Activated naive CD8-positive, alpha-beta T cell treated with anti-CD3 and anti-CD28 coated beads, Interleukin-2, amount 10 ng/mL, durations not matched to agents 7 days and 5 days (primary cell): Measurements from ENCODE around the gene SMARCC1. TPM values are rescaled to one million over a fixed set of nuclear protein-coding genes. Genes with fewer than 3 reads are reported as not detected.
"Not testable (repeated sequence)": the region's sequence is repeated elsewhere in the genome, so short reads cannot be mapped to it uniquely, and the experiment has no call there.

Experiments used
- ATAC-seq: fragments of 150-1000 bp; cut with Tn5 transposase; one replicate; pipeline ENCODE4 v1.10.0; 2021; ENCODE audit warnings: low read depth, moderate library complexity
- POLR2A ChIA-PET: fragments of 350-600 bp; sonication (Branson Sonifier 250); formaldehyde crosslinking; loops from one replicate; lab custom pipeline; 2021; ENCODE audit warnings: antibody characterized with exemption; lab: Charles Lee
- DNase-seq: peaks from one replicate; pipeline ENCODE4 v3.0.0; 2021
- H3K27ac Mint-ChIP-seq: one replicate; pipeline ENCODE4 v1.8.0; 2022; ENCODE audit warnings: mild to moderate bottlenecking, mixed read lengths
- H3K27me3 Mint-ChIP-seq: one replicate; pipeline ENCODE4 v1.8.0; 2022; ENCODE audit warnings: mild to moderate bottlenecking, moderate library complexity, mixed read lengths
- H3K36me3 Mint-ChIP-seq: one replicate; pipeline ENCODE4 v1.8.0; 2021; ENCODE audit warnings: mild to moderate bottlenecking, mixed read lengths
- H3K4me1 Mint-ChIP-seq: one replicate; pipeline ENCODE4 v1.8.0; 2021; ENCODE audit warnings: mixed read lengths
- H3K4me3 Mint-ChIP-seq: one replicate; pipeline ENCODE4 v1.8.0; 2022; ENCODE audit warnings: mild to moderate bottlenecking, moderate library complexity, mixed read lengths
- H3K9me3 Mint-ChIP-seq: one replicate; pipeline ENCODE4 v1.8.0; 2021; ENCODE audit warnings: mixed read lengths
- total RNA-seq, 2 experiments: library from RNA; stranded (reverse); gene quantifications; one replicate each; pipeline ENCODE4 v1.2.3, GENCODE V29; 2021

SMARCC1 gene
- total RNA-seq, 2 experiments from 2014 or later: 82.8 to 88.1 TPM

- peaks cover 11% of the 10 kb centered on the region for H3K27me3 Mint-ChIP-seq
- H3K4me1 Mint-ChIP-seq: peaks cover 3% of the 10 kb centered on the region
Measured at GRCh38 chr3:47792699-47793098, 11.0 kb upstream of the SMARCC1 start.

DNA sequence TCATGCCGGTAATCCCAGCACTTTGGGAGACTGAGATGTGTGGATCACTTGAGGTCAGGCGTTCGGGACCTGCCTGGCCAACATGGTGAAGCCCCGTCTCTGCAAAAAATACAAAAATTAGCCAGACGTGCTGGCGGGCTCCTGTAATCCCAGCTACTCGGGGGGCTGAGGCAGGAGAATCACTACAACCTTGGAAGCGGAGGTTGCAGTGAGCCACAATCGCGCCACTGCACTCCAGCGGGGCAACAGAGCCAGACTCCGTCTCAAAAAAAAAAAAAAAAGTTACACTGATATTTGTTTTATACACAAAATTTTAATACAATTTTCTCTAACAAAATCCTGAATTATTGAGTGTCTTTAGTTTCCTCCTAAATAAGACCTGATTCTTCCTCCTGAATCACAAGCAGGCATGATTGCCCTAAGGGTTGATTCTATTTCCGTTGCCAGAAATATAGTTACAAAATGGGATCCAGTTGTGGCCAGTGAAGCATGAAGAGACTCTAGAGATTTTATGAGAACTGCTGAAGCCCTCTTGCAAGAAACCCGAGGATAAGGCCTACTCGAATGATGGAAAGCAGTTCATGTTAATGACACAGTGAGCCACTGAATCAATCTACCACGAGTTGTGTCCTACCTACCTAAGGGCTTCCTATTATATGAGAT, 9.6 kb upstream of the SMARCC1 start:
- H3K36me3 Mint-ChIP-seq: no peaks in the 10 kb centered on the region
- no peak for ATAC-seq
- H3K27ac Mint-ChIP-seq: no peak overlapping the region
- no peak overlapping the region for H3K4me3 Mint-ChIP-seq
- no peaks in the 10 kb centered on the region for H3K9me3 Mint-ChIP-seq
- H3K4me1 Mint-ChIP-seq: peaks cover 3% of the 10 kb centered on the region
- H3K27me3 Mint-ChIP-seq: peaks cover 5% of the 10 kb centered on the region
- no peak for DNase-seq
- POLR2A ChIA-PET: interaction anchor here (0.7 kb wide), 1 partner anchor 17 kb away, joined by 4 read pairs; no protein-coding TSS in a partner anchor

More at GRCh38 chr3:47792699-47793098, 11.0 kb upstream of the SMARCC1 start:
- Mint-ChIP-seq H3K4me3 (no peak overlapping the region), H3K36me3 (no peaks in the 10 kb centered on the region), H3K27ac (no peak overlapping the region), H3K9me3 (no peaks in the 10 kb centered on the region)
- no peak for DNase-seq
- no peak for ATAC-seq
- POLR2A ChIA-PET: no interaction called here

DNA sequence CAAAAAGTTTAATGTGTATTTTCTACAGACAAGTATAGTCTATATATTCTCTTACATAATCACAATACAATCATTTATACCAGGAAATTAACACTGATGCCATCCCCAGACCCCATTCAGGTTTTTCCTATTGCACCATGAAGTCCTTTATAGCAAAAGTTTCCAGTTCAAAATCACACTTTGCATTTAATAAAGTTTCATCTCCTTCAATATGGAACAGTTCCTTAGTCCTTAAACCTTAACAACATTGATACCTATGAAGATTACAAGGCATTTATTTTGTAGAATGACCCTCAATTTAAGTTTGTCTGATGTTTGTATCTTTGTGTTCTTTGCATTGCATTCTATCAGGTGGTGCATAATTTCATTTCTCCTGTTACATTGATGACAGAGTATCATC, 2.0 kb upstream of the SMARCC1 start:
- Mint-ChIP-seq H3K27ac (no peak overlapping the region), H3K36me3 (no peaks in the 10 kb centered on the region), H3K4me3 (no peak overlapping the region), H3K27me3 (no peaks in the 10 kb centered on the region), H3K9me3 (no peaks in the 10 kb centered on the region), H3K4me1 (peaks cover 26% of the 10 kb centered on the region)
- DNase-seq (no peak), ATAC-seq (no peak)
- POLR2A ChIA-PET: interaction anchor here (0.6 kb wide), 1 partner anchor 28 kb away, joined by 9 read pairs; no protein-coding TSS in a partner anchor

DNA sequence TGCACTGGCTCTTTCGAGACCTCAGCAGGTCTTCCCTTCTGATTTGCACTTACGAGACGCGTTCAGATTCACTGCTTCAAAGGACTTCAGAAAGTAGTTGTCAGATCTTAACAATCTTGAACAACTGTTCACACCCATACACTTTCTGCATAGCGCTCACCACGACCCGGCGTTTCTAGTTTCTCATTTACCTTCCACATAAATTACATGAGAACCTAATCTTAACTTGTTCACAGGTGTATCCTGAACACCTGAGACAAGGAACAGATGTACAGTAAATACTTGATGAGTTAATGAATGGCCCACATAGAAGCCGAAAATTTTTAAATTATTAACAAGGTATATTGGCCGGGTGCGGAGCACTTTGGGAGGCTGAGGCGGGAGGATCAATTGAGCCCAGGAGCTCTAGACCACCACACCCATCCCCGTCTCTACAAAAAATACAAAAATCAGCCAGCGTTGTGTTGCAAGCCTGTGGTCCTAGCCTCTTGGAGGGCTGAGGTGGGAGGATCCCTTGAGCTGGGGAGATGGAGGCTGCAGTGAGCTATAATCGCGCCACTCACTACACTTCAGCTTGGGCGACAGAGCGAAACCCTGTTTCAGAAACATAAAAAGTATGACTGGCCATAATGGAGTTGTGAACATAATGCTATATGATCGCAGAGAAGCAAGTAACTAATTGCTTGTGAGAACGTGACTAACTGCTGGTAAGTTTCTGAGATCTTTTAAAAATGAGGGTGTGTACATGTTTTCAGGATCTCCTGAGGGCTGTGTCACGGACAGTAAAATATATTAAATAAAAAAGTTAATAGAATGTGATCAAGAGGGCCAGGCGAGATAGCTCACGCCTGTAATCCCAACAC, 984 bp upstream of the SMARCC1 start:
- Mint-ChIP-seq H3K27me3 (no peaks in the 10 kb centered on the region), H3K4me3 (peak overlapping the region; percentile 93), H3K9me3 (no peaks in the 10 kb centered on the region), H3K36me3 (no peaks in the 10 kb centered on the region), H3K4me1 (peaks cover 23% of the 10 kb centered on the region), H3K27ac (peak overlapping the region; percentile 98)
- no peak for ATAC-seq
- POLR2A ChIA-PET: interaction anchor here (1.8 kb wide), 1 partner anchor 308 kb away, joined by 4 read pairs; no protein-coding TSS in a partner anchor
- no peak for DNase-seq

- ATAC-seq (peak; percentile 34), DNase-seq (peak; percentile 83)
- Mint-ChIP-seq H3K4me3 (peak overlapping the region; percentile 94), H3K27ac (peak overlapping the region; percentile 82), H3K27me3 (no peaks in the 10 kb centered on the region), H3K36me3 (peaks cover 1% of the 10 kb centered on the region), H3K4me1 (peaks cover 23% of the 10 kb centered on the region), H3K9me3 (no peaks in the 10 kb centered on the region)
- POLR2A ChIA-PET: interaction anchor here (0.5 to 1.8 kb wide), 8 partner anchors 8 to 306 kb away, joined by 3 to 8 read pairs (median 4); partner anchors contain the start of gene DHX30
Measured at GRCh38 chr3:47780741-47781684, 680 bp downstream of the SMARCC1 start.

- peaks cover 22% of the 10 kb centered on the region for H3K4me1 Mint-ChIP-seq
- no peak for ATAC-seq
- H3K36me3 Mint-ChIP-seq: peaks cover 5% of the 10 kb centered on the region
- no peak overlapping the region for H3K27ac Mint-ChIP-seq
- H3K4me3 Mint-ChIP-seq: no peak overlapping the region
- no peaks in the 10 kb centered on the region for H3K27me3 Mint-ChIP-seq
- DNase-seq: no peak
- POLR2A ChIA-PET: no interaction called here
- no peaks in the 10 kb centered on the region for H3K9me3 Mint-ChIP-seq
Measured at GRCh38 chr3:47778746-47779145, 2.9 kb downstream of the SMARCC1 start.

GRCh38 chr3:47772788-47773187, 8.9 kb downstream of the SMARCC1 start:
- POLR2A ChIA-PET: interaction anchor here (0.7 to 2.1 kb wide), 2 partner anchors 9 to 979 kb away, joined by 5 to 8 read pairs; partner anchors contain the start of gene SMARCC1
- ATAC-seq: no peak
- Mint-ChIP-seq H3K4me3 (no peak overlapping the region), H3K27me3 (no peaks in the 10 kb centered on the region), H3K36me3 (peaks cover 18% of the 10 kb centered on the region), H3K4me1 (peaks cover 2% of the 10 kb centered on the region), H3K27ac (no peak overlapping the region), H3K9me3 (no peaks in the 10 kb centered on the region)
- DNase-seq: no peak

DNA sequence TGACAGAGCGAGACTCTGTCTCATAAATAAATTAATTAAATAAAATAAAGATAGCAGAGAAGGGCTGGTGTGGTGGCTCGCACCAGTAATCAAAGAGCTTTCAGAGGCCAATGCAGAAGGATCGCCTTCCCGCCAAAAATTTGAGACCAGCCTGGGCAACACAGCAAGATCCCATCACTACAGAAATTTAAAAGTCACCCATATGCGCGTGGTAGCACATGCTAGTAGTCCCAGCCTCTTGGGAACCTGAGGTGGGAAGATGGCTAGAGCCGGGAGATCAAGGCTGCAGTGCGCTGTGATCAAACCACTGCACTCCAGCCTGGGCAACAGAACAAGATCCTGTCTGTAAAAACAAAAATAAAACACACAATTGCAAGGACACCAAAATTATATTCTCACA, 9.6 kb downstream of the SMARCC1 start:
- POLR2A ChIA-PET: interaction anchor here (2.1 kb wide), 1 partner anchor 9 kb away, joined by 8 read pairs; the partner anchor contains the start of gene SMARCC1
- Mint-ChIP-seq H3K36me3 (peaks cover 18% of the 10 kb centered on the region), H3K27ac (no peak overlapping the region), H3K4me3 (no peak overlapping the region), H3K27me3 (no peaks in the 10 kb centered on the region), H3K4me1 (peaks cover 2% of the 10 kb centered on the region), H3K9me3 (no peaks in the 10 kb centered on the region)
- ATAC-seq: no peak
- DNase-seq: no peak

DNA sequence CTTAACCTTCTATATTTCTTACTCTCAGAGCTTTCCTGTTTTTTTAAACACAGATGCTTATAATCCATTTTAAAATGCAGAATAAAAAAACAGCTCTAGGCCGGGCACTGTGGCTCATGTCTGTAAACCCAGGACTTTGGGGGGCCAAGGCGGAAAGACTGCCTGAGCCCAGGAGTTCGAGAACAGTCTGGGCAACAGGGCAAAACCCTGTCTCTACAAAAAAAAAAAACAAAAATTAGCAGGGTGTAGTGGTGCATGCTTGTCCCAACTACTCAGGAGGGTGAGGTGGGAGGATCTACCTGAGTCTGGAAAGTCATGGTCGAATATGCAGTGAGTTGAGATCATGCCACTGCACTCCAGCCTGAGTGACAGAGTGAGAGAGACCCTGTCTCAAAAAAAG, 15.5 kb downstream of the SMARCC1 start:
- ATAC-seq: no peak
- no peak overlapping the region for H3K4me3 Mint-ChIP-seq
- POLR2A ChIA-PET: no interaction called here
- no peaks in the 10 kb centered on the region for H3K9me3 Mint-ChIP-seq
- H3K27me3 Mint-ChIP-seq: no peaks in the 10 kb centered on the region
- peaks cover 6% of the 10 kb centered on the region for H3K36me3 Mint-ChIP-seq
- H3K4me1 Mint-ChIP-seq: peaks cover 6% of the 10 kb centered on the region
- no peak for DNase-seq
- H3K27ac Mint-ChIP-seq: no peak overlapping the region

DNA sequence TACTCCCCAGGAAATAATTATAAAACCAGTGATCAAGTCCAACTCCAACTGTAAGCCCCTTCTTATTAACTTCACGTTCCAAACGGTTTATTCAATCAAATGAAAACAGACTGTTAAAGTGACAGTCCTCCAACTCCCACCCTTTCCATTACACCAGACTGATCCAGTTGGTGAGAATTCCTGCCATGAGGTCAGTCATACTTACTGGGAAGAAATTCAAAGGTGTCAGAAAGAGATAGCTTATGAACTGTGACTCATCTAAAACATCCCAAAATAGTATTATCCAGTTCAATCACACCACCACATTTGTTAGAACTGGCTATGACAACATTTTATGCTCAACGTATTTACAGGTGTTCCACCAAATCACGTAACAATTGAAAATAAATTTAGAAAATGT, 19.5 kb downstream of the SMARCC1 start:
- H3K36me3 Mint-ChIP-seq: peaks cover 5% of the 10 kb centered on the region
- peak overlapping the region; percentile 12 for H3K27ac Mint-ChIP-seq
- ATAC-seq: no peak
- H3K4me1 Mint-ChIP-seq: peaks cover 4% of the 10 kb centered on the region
- no peak for DNase-seq
- POLR2A ChIA-PET: no interaction called here
- no peak overlapping the region for H3K4me3 Mint-ChIP-seq
- no peaks in the 10 kb centered on the region for H3K27me3 Mint-ChIP-seq
- H3K9me3 Mint-ChIP-seq: no peaks in the 10 kb centered on the region

DNA sequence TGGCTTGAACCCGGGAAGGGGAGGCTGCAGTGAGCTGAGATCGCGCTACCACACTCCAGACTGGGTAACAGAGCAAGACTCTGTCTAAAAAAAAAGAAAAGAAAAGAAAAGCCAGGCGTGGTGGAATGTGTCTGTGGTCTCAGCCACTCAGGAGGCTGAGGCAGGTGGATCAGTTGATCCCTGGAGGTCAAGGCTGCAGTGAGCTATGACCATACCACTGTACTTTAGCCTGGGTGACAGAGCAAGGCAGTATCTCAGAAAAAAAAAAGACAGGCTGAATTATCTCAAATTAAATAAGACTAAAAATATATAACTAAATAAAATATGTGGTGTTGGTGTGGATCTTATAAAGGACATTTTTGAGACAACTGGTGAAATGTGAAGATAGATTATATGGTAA, 20.6 kb downstream of the SMARCC1 start:
- no peak overlapping the region for H3K27ac Mint-ChIP-seq
- DNase-seq: no peak
- POLR2A ChIA-PET: interaction anchor here (0.7 kb wide), 1 partner anchor 139 kb away, joined by 3 read pairs; no protein-coding TSS in a partner anchor
- ATAC-seq: no peak
- peaks cover 12% of the 10 kb centered on the region for H3K36me3 Mint-ChIP-seq
- no peaks in the 10 kb centered on the region for H3K9me3 Mint-ChIP-seq
- peaks cover 2% of the 10 kb centered on the region for H3K4me1 Mint-ChIP-seq
- H3K4me3 Mint-ChIP-seq: no peak overlapping the region
- no peaks in the 10 kb centered on the region for H3K27me3 Mint-ChIP-seq

- H3K4me1 Mint-ChIP-seq, H3K4me3 Mint-ChIP-seq, H3K27me3 Mint-ChIP-seq, H3K27ac Mint-ChIP-seq, DNase-seq, H3K9me3 Mint-ChIP-seq, ATAC-seq, POLR2A ChIA-PET: not testable (repeated sequence)
- peaks cover 11% of the 10 kb centered on the region for H3K36me3 Mint-ChIP-seq
Measured at GRCh38 chr3:47760207-47760606, 21.5 kb downstream of the SMARCC1 start.
